ENCODE measurements around the gene CNTN4.

GRCh38 chr3:2727101-2727500 is 628.4 kb downstream of the CNTN4 start:
- TF ChIP-seq ZNF274 (IDR thresholded peaks at IDR 0.05; ENCODE audit: low read depth, low read length), result no peak
- TF ChIP-seq YY1 (IDR thresholded peaks at IDR 0.05; ENCODE audit: insufficient read depth, insufficient read length), result no peak
